ENCODE results near the gene DOCK7.

The DOCK7 gene

GRCh38 chr1:62434618-62435001, 253.6 kb downstream of the DOCK7 start:
- Histone ChIP-seq H3K9ac (ENCODE audit: low read length) (no peak overlapping the region), H3K4me1 (ENCODE audit: control insufficient read depth, insufficient read depth, low read depth, low read length) (peaks cover 3% of the 10 kb centered on the region)

GRCh38 chr1:62433861-62434617, 254.1 kb downstream of the DOCK7 start:
- no peak overlapping the region for H2BK12ac ChIP-seq (ENCODE audit: low read length in 2 of 2)
- no peak overlapping the region for H3K4me2 ChIP-seq (ENCODE audit: low read length, poor library complexity, severe bottlenecking)
- H3K79me1 ChIP-seq (replicated peaks; ENCODE audit: low read length, poor library complexity, severe bottlenecking), result no peaks in the 10 kb centered on the region
- peaks cover under 1% of the 10 kb centered on the region for H3K4me1 ChIP-seq (ENCODE audit: control insufficient read depth, insufficient read depth, low read depth, low read length)
- H2AK5ac ChIP-seq (ENCODE audit: low read length, severe bottlenecking), result no peak overlapping the region
- H2BK15ac ChIP-seq (ENCODE audit: low read depth, poor library complexity, severe bottlenecking), result no peak overlapping the region
- H3K36me3 ChIP-seq (ENCODE audit: control insufficient read depth in 1 of 2, insufficient read depth in 2 of 2, low read depth in 1 of 2, low read length in 2 of 2), result peaks cover 0 to 4% of the 10 kb centered on the region in 2 experiments
- H3K27me3 ChIP-seq (ENCODE audit: control insufficient read depth in 1 of 2, insufficient read depth in 1 of 2, low read length in 2 of 2), result peaks cover 0 to 6% of the 10 kb centered on the region in 2 experiments
- WGBS, result 91% methylated on average over 6 of the region's 10 CpGs
- H4K91ac ChIP-seq (ENCODE audit: low read length), result no peak overlapping the region
- no peak overlapping the region for H3K27ac ChIP-seq (ENCODE audit: low read length, poor library complexity, severe bottlenecking)
- H2BK120ac ChIP-seq (ENCODE audit: low read depth, low read length), result no peak overlapping the region
- H4K8ac ChIP-seq (ENCODE audit: low read length), result peak overlapping the region; percentile 12
- H2AFZ ChIP-seq (ENCODE audit: low read depth, low read length), result no peak overlapping the region
- H3K9me3 ChIP-seq (ENCODE audit: control insufficient read depth, low read length), result no peaks in the 10 kb centered on the region
- H3K18ac ChIP-seq (ENCODE audit: low read depth in 1 of 2, low read length in 2 of 2), result no peak overlapping the region
- H2BK5ac ChIP-seq (ENCODE audit: low read depth, low read length, poor library complexity, severe bottlenecking), result no peak overlapping the region
- H3K4me3 ChIP-seq (ENCODE audit: insufficient read depth in 1 of 2, low read depth in 1 of 2, low read length in 2 of 2), result no peak overlapping the region
- H3K23ac ChIP-seq (ENCODE audit: low read length in 2 of 2), result no peak overlapping the region
- DNase-seq, result no peak
- no peak overlapping the region for H3K14ac ChIP-seq (ENCODE audit: low read length in 2 of 2)
- no peak overlapping the region for H3K9ac ChIP-seq (ENCODE audit: low read length)
- no peak overlapping the region for H3K4ac ChIP-seq (ENCODE audit: low read depth in 1 of 2, low read length in 2 of 2)

More at GRCh38 chr1:62434618-62435001, 253.6 kb downstream of the DOCK7 start:
- H2AFZ ChIP-seq (ENCODE audit: low read depth, low read length), result no peak overlapping the region
- 98% methylated on average over 12 of the region's 12 CpGs for WGBS
- H2BK120ac ChIP-seq (ENCODE audit: low read depth, low read length), result no peak overlapping the region
- no peak overlapping the region for H3K4ac ChIP-seq (ENCODE audit: low read depth in 1 of 2, low read length in 2 of 2)
- no peak overlapping the region for H3K4me2 ChIP-seq (ENCODE audit: low read length, poor library complexity, severe bottlenecking)
- H3K27ac ChIP-seq (ENCODE audit: low read length, poor library complexity, severe bottlenecking), result no peak overlapping the region
- no peak overlapping the region for H3K14ac ChIP-seq (ENCODE audit: low read length in 2 of 2)
- H3K27me3 ChIP-seq (ENCODE audit: control insufficient read depth in 1 of 2, insufficient read depth in 1 of 2, low read length in 2 of 2), result peaks cover 0 to 6% of the 10 kb centered on the region in 2 experiments
- H2AK5ac ChIP-seq (ENCODE audit: low read length, severe bottlenecking), result no peak overlapping the region
- no peaks in the 10 kb centered on the region for H3K9me3 ChIP-seq (ENCODE audit: control insufficient read depth, low read length)
- H2BK5ac ChIP-seq (ENCODE audit: low read depth, low read length, poor library complexity, severe bottlenecking), result no peak overlapping the region
- DNase-seq, result no peak
- H4K91ac ChIP-seq (ENCODE audit: low read length), result no peak overlapping the region
- no peak overlapping the region for H3K18ac ChIP-seq (ENCODE audit: low read depth in 1 of 2, low read length in 2 of 2)
- H3K23ac ChIP-seq (ENCODE audit: low read length in 2 of 2), result no peak overlapping the region
- no peaks in the 10 kb centered on the region for H3K79me1 ChIP-seq (replicated peaks; ENCODE audit: low read length, poor library complexity, severe bottlenecking)
- no peak overlapping the region for H4K8ac ChIP-seq (ENCODE audit: low read length)
- no peak overlapping the region for H3K4me3 ChIP-seq (ENCODE audit: insufficient read depth in 1 of 2, low read depth in 1 of 2, low read length in 2 of 2)
- H2BK15ac ChIP-seq (ENCODE audit: low read depth, poor library complexity, severe bottlenecking), result no peak overlapping the region
- H3K36me3 ChIP-seq (ENCODE audit: control insufficient read depth in 1 of 2, insufficient read depth in 2 of 2, low read depth in 1 of 2, low read length in 2 of 2), result peaks cover 0 to 4% of the 10 kb centered on the region in 2 experiments
- no peak overlapping the region for H2BK12ac ChIP-seq (ENCODE audit: low read length in 2 of 2)

GRCh38 chr1:62429581-62429980, 258.6 kb downstream of the DOCK7 start:
- Histone ChIP-seq H4K8ac (ENCODE audit: low read length) (no peak overlapping the region), H2BK120ac (ENCODE audit: low read depth, low read length) (no peak overlapping the region), H3K23ac (ENCODE audit: low read length in 2 of 2) (no peak overlapping the region), H3K4me1 (ENCODE audit: control insufficient read depth, insufficient read depth, low read depth, low read length) (no peaks in the 10 kb centered on the region), H3K4ac (ENCODE audit: low read depth in 1 of 2, low read length in 2 of 2) (no peak overlapping the region), H3K14ac (ENCODE audit: low read length in 2 of 2) (no peak overlapping the region), H3K9me3 (ENCODE audit: control insufficient read depth, low read length) (no peaks in the 10 kb centered on the region), H3K18ac (ENCODE audit: low read depth in 1 of 2, low read length in 2 of 2) (no peak overlapping the region), H2BK5ac (ENCODE audit: low read depth, low read length, poor library complexity, severe bottlenecking) (no peak overlapping the region), H3K4me2 (ENCODE audit: low read length, poor library complexity, severe bottlenecking) (no peak overlapping the region), H2AK5ac (ENCODE audit: low read length, severe bottlenecking) (no peak overlapping the region), H3K27ac (ENCODE audit: low read length, poor library complexity, severe bottlenecking) (no peak overlapping the region), H3K36me3 (ENCODE audit: control insufficient read depth in 1 of 2, insufficient read depth in 2 of 2, low read depth in 1 of 2, low read length in 2 of 2) (no peaks in the 10 kb centered on the region), H2BK15ac (ENCODE audit: low read depth, poor library complexity, severe bottlenecking) (no peak overlapping the region), H3K4me3 (ENCODE audit: insufficient read depth in 1 of 2, low read depth in 1 of 2, low read length in 2 of 2) (no peak overlapping the region), H3K9ac (ENCODE audit: low read length) (no peak overlapping the region), H3K27me3 (ENCODE audit: control insufficient read depth in 1 of 2, insufficient read depth in 1 of 2, low read length in 2 of 2) (peaks cover 0 to 6% of the 10 kb centered on the region in 2 experiments), H2AFZ (ENCODE audit: low read depth, low read length) (no peak overlapping the region), H2BK12ac (ENCODE audit: low read length in 2 of 2) (no peak overlapping the region), H4K91ac (ENCODE audit: low read length) (no peak overlapping the region), H3K79me1 (replicated peaks; ENCODE audit: low read length, poor library complexity, severe bottlenecking) (no peaks in the 10 kb centered on the region)
- WGBS, result 100% methylated on average over 2 of the region's 2 CpGs
- no peak for DNase-seq

GRCh38 chr1:62428351-62428750, 259.8 kb downstream of the DOCK7 start:
- Histone ChIP-seq H2AK5ac (ENCODE audit: low read length, severe bottlenecking) (no peak overlapping the region), H3K14ac (ENCODE audit: low read length in 2 of 2) (no peak overlapping the region), H3K4me2 (ENCODE audit: low read length, poor library complexity, severe bottlenecking) (no peak overlapping the region), H3K27me3 (ENCODE audit: control insufficient read depth in 1 of 2, insufficient read depth in 1 of 2, low read length in 2 of 2) (peaks cover 0 to 6% of the 10 kb centered on the region in 2 experiments), H2BK15ac (ENCODE audit: low read depth, poor library complexity, severe bottlenecking) (no peak overlapping the region), H3K9me3 (ENCODE audit: control insufficient read depth, low read length) (no peaks in the 10 kb centered on the region), H3K9ac (ENCODE audit: low read length) (no peak overlapping the region), H3K27ac (ENCODE audit: low read length, poor library complexity, severe bottlenecking) (no peak overlapping the region), H2BK5ac (ENCODE audit: low read depth, low read length, poor library complexity, severe bottlenecking) (no peak overlapping the region), H3K4me1 (ENCODE audit: control insufficient read depth, insufficient read depth, low read depth, low read length) (peaks cover 6% of the 10 kb centered on the region), H3K36me3 (ENCODE audit: control insufficient read depth in 1 of 2, insufficient read depth in 2 of 2, low read depth in 1 of 2, low read length in 2 of 2) (no peaks in the 10 kb centered on the region), H4K91ac (ENCODE audit: low read length) (no peak overlapping the region), H2BK12ac (ENCODE audit: low read length in 2 of 2) (no peak overlapping the region), H3K23ac (ENCODE audit: low read length in 2 of 2) (no peak overlapping the region), H3K18ac (ENCODE audit: low read depth in 1 of 2, low read length in 2 of 2) (no peak overlapping the region), H4K8ac (ENCODE audit: low read length) (no peak overlapping the region), H2BK120ac (ENCODE audit: low read depth, low read length) (no peak overlapping the region), H3K4ac (ENCODE audit: low read depth in 1 of 2, low read length in 2 of 2) (no peak overlapping the region), H3K79me1 (replicated peaks; ENCODE audit: low read length, poor library complexity, severe bottlenecking) (no peaks in the 10 kb centered on the region), H2AFZ (ENCODE audit: low read depth, low read length) (no peak overlapping the region), H3K4me3 (ENCODE audit: insufficient read depth in 1 of 2, low read depth in 1 of 2, low read length in 2 of 2) (no peak overlapping the region)
- WGBS, result 90% methylated on average over 2 of the region's 4 CpGs
- no peak for DNase-seq

Data from mesenchymal stem cell (in vitro differentiated cells and primary cell).